ENCODE data around the gene SHANK1. TPM values are rescaled to one million over a fixed set of nuclear protein-coding genes. Genes with fewer than 3 reads are reported as not detected.

The SHANK1 gene
- polyA plus RNA-seq, 3 donors: not detected

- peaks cover 15 to 16% (median 15%) of the 10 kb centered on the region in 3 donors for H3K27me3 Mint-ChIP-seq (ENCODE audit: low read depth in 3 of 3)
Measured at GRCh38 chr19:50710094-50710493, 9.5 kb downstream of the SHANK1 start.

GRCh38 chr19:50708179-50708879 is 11.3 kb downstream of the SHANK1 start:
- H3K4me1 ChIP-seq (ENCODE audit: control insufficient read depth in 1 of 2, insufficient read depth in 2 of 2, low read length in 2 of 2): no peaks in the 10 kb centered on the region
- H3K79me2 ChIP-seq (ENCODE audit: insufficient read depth, low read length): no peaks in the 10 kb centered on the region
- no peak overlapping the region for H3K27ac Mint-ChIP-seq
- no peak overlapping the region for H3K27ac ChIP-seq (ENCODE audit: low read depth in 1 of 2, low read length in 2 of 2)
- TF ChIP-seq CTCF (IDR thresholded peaks at IDR 0.05): no peak
- no peak for DNase-seq
- no peaks in the 10 kb centered on the region for H3K4me1 Mint-ChIP-seq
- H2AFZ ChIP-seq (ENCODE audit: insufficient read depth, low read depth, low read length, poor library complexity, severe bottlenecking): no peak overlapping the region
- H3K9ac ChIP-seq (ENCODE audit: insufficient read depth, low read length, poor library complexity, severe bottlenecking): no peak overlapping the region
- H3K9me3 ChIP-seq (replicated peaks in 1 of 2; ENCODE audit: control insufficient read depth in 1 of 2, insufficient read depth in 1 of 2, low read length in 2 of 2): no peaks in the 10 kb centered on the region
- H3K36me3 Mint-ChIP-seq: no peaks in the 10 kb centered on the region
- peaks cover 0 to 3% (median 0%) of the 10 kb centered on the region in 7 donors for H3K9me3 Mint-ChIP-seq
- H3K27me3 ChIP-seq (ENCODE audit: control insufficient read depth in 2 of 2, insufficient read depth in 2 of 2, low read length in 2 of 2): peaks cover 0 to 17% of the 10 kb centered on the region in 2 donors
- peaks cover 27 to 29% (median 28%) of the 10 kb centered on the region in 3 donors for H3K27me3 Mint-ChIP-seq (ENCODE audit: low read depth in 3 of 3)
- H3K4me2 ChIP-seq (replicated peaks; ENCODE audit: extremely low read depth, low read length, poor library complexity, severe bottlenecking): no peak overlapping the region
- H3K4me3 ChIP-seq (replicated peaks in 1 of 3; ENCODE audit: low read depth in 2 of 3, low read length in 3 of 3): no peak overlapping the region
- H3K36me3 ChIP-seq (replicated peaks in 1 of 2; ENCODE audit: control insufficient read depth in 1 of 2, insufficient read depth in 2 of 2, low read length in 2 of 2): no peaks in the 10 kb centered on the region
- no peak overlapping the region for H3K4me3 Mint-ChIP-seq
- intact Hi-C loops (cut with micrococcal nuclease): loop anchor here in 1 of 2 donors (10.0 kb wide), 1 partner anchor 76 kb away; no protein-coding TSS in a partner anchor
- H4K20me1 ChIP-seq (ENCODE audit: insufficient read depth, low read length): no peaks in the 10 kb centered on the region
- 78% methylated on average over 8 of the region's 12 CpGs for WGBS (ENCODE audit: insufficient coverage)

More at GRCh38 chr19:50710094-50710493, 9.5 kb downstream of the SHANK1 start:
- H3K79me2 ChIP-seq (ENCODE audit: insufficient read depth, low read length): no peaks in the 10 kb centered on the region
- Mint-ChIP-seq H3K27ac (no peak overlapping the region), H3K9me3 (no peaks in the 10 kb centered on the region), H3K4me3 (no peak overlapping the region), H3K4me1 (no peaks in the 10 kb centered on the region), H3K36me3 (no peaks in the 10 kb centered on the region)
- no peak for TF ChIP-seq CTCF (IDR thresholded peaks at IDR 0.05)
- H2AFZ ChIP-seq (ENCODE audit: insufficient read depth, low read depth, low read length, poor library complexity, severe bottlenecking): no peak overlapping the region
- H3K4me1 ChIP-seq (ENCODE audit: control insufficient read depth in 1 of 2, insufficient read depth in 2 of 2, low read length in 2 of 2): no peaks in the 10 kb centered on the region
- H3K9ac ChIP-seq (ENCODE audit: insufficient read depth, low read length, poor library complexity, severe bottlenecking): no peak overlapping the region
- H4K20me1 ChIP-seq (ENCODE audit: insufficient read depth, low read length): no peaks in the 10 kb centered on the region
- no peak overlapping the region for H3K4me2 ChIP-seq (replicated peaks; ENCODE audit: extremely low read depth, low read length, poor library complexity, severe bottlenecking)
- H3K9me3 ChIP-seq (replicated peaks in 1 of 2; ENCODE audit: control insufficient read depth in 1 of 2, insufficient read depth in 1 of 2, low read length in 2 of 2): no peaks in the 10 kb centered on the region
- WGBS (ENCODE audit: insufficient coverage): 59% methylated on average over 8 of the region's 10 CpGs
- H3K36me3 ChIP-seq (replicated peaks in 1 of 2; ENCODE audit: control insufficient read depth in 1 of 2, insufficient read depth in 2 of 2, low read length in 2 of 2): no peaks in the 10 kb centered on the region
- peaks cover 0 to 5% of the 10 kb centered on the region in 2 donors for H3K27me3 ChIP-seq (ENCODE audit: control insufficient read depth in 2 of 2, insufficient read depth in 2 of 2, low read length in 2 of 2)
- DNase-seq: no peak
- H3K4me3 ChIP-seq (replicated peaks in 1 of 3; ENCODE audit: low read depth in 2 of 3, low read length in 3 of 3): no peak overlapping the region
- intact Hi-C loops (cut with micrococcal nuclease): no loop called here
- no peak overlapping the region for H3K27ac ChIP-seq (ENCODE audit: low read depth in 1 of 2, low read length in 2 of 2)
